ENCODE results near the gene ATF1.

Gene ATF1

GRCh38 chr12:50763639-50764285, at the start of gene ATF1:
TSS of gene ATF1 (plus strand) at chr12:50764101. CDS start at chr12:50780146, 16,045 bp downstream.
- peak; percentile 93 for DNase-seq (ENCODE audit: insufficient read length, low spot score)
- FAIRE-seq: peak; percentile 85

- FAIRE-seq (no peak), DNase-seq (ENCODE audit: insufficient read length, low spot score) (no peak)
These were observed 48.7 kb upstream of the ATF1 start for GRCh38 chr12:50715174-50715573.

DNA sequence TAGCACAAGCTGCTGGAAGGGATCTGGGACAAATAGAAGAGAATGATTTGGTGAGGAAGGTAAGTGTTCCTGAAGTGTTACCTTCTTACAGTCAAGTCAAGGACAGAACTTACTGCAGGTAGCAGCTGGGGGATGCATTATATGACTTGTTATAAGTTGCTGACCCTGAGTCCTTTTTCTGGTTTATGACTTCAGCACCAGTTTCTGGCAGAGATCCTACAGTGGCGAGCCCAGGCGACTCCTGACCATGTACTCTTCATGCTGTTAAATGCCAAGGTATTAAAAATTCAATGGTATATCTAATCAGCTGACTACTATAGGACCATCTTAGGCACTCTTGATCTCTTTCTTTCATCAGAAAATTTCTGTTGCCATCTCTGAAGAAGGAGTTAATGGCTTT, 45.1 kb upstream of the ATF1 start:
- no peak for DNase-seq (ENCODE audit: insufficient read length, low spot score)
- FAIRE-seq: no peak

- DNase-seq (ENCODE audit: insufficient read length, low spot score): no peak
- FAIRE-seq: no peak
These were observed 43.8 kb upstream of the ATF1 start for GRCh38 chr12:50720085-50720484.

GRCh38 chr12:50720501-50720900, 43.4 kb upstream of the ATF1 start:
- DNase-seq (ENCODE audit: insufficient read length, low spot score) (no peak), FAIRE-seq (no peak)

- DNase-seq (ENCODE audit: insufficient read length, low spot score): no peak
- no peak for FAIRE-seq
These were observed 40.0 kb upstream of the ATF1 start for GRCh38 chr12:50723865-50724264.

DNA sequence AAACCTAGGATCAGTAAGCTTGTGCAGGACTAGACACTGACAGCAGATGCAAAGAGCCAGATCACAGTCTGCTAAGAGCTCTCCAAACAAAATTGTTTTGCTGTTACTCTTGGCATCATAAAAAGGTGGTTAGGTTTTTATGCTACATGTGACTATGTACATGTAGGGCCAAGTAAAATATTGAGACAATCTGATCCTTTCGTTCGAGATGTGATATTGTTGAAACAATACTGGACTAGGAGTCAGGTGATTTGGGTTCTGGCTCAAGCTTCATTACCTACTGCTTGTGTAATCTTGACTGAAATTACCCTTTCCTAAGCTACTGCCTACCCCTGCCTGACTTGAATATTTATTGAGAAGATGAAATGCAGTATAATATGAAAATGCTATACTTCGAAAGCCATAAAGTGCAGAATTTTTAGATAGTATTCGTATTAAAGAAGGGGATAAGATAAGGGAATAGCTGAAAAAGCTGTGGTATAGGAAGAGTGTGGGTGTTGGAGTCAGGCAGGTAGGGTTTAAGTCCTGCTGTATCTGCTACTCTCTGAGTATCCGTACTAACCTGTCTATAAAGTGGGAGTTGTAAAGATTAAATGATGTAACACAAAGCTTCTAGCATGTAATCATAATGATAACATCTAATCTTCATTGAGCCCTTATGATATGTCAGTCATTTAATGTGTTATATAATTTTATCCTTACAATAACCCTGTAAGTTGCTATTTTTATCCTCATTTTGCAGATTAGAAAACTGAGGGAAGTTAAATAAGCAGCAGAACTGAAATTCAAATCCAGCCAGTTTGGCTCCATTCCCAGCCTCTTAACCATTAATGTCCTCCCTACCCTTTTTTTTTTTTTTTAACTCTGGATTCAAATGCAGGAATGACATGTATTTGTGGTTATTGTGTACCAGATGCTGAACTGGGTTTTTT, 38.6 kb upstream of the ATF1 start:
- no peak for DNase-seq (ENCODE audit: insufficient read length, low spot score)
- no peak for FAIRE-seq

- DNase-seq (ENCODE audit: insufficient read length, low spot score): no peak
- FAIRE-seq: no peak
These were observed 36.4 kb upstream of the ATF1 start for GRCh38 chr12:50727466-50727865.

DNA sequence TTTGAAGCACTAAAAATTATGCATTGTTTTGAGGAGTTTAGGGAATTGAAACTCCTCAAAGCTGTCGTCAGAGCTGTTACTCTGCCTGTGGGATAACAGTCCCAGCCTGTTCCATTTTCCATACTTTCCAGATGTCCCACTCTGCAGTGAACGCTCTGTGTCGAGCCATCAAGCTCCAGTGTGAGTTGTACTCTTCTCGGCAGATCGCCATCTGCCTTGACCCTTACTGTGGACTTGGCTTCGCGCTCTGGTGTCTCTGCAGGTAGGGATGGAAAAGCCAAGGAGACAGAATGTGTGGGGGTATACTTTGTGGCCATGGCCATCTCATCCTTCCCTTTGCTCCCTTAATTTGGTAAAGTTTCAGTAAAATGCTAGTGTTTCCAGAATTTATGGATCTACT, 35.5 kb upstream of the ATF1 start:
- DNase-seq (ENCODE audit: insufficient read length, low spot score) (no peak), FAIRE-seq (no peak)

DNA sequence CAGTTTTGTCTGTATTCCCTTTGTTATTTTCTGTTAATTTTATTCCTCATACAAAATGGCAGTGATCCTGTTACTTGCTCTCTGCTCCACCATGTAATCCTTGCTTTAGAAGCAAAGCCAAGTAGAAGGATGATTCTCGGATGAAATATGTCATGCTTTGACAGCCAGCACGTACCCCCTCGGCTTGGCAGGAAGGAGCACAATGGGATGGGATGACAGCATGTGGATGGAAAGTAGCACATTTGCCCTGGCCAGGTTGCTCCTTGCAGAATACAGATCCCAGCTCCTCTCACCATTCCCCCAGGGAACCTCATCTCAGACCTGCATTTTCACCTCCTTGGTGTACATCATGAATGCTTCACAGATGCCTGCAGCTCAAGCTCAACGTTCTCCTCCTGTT, 35.1 kb upstream of the ATF1 start:
- FAIRE-seq: no peak
- no peak for DNase-seq (ENCODE audit: insufficient read length, low spot score)

- DNase-seq (ENCODE audit: insufficient read length, low spot score) (peak; percentile 49), FAIRE-seq (no peak)
These were observed 31.3 kb upstream of the ATF1 start for GRCh38 chr12:50732591-50732990.

DNA sequence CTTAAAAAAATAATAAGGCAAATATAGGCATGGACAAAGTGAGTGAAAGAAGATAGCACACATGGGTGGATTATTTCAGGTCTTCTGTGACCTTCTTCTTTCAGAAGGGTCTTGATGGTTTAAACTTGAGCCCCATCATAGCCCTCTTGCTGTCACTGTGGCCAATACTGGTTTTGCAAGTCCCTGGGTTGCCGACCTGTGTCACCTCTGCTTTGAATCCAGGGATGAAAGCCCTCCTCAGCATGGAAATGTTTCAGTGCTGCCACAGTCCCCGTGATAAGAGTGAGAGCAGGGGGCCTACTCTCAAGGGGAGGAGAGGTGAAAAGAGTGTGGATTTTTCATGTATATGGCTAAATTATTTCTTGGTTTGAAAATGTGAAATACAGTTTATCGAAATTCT, 30.2 kb upstream of the ATF1 start:
- no peak for DNase-seq (ENCODE audit: insufficient read length, low spot score)
- FAIRE-seq: no peak

GRCh38 chr12:50734409-50735263, 29.3 kb upstream of the ATF1 start:
- DNase-seq (ENCODE audit: insufficient read length, low spot score) (peak; percentile 32), FAIRE-seq (no peak)

GRCh38 chr12:50739611-50740010, 24.3 kb upstream of the ATF1 start:
- DNase-seq (ENCODE audit: insufficient read length, low spot score) (no peak), FAIRE-seq (peak; percentile 4)

DNA sequence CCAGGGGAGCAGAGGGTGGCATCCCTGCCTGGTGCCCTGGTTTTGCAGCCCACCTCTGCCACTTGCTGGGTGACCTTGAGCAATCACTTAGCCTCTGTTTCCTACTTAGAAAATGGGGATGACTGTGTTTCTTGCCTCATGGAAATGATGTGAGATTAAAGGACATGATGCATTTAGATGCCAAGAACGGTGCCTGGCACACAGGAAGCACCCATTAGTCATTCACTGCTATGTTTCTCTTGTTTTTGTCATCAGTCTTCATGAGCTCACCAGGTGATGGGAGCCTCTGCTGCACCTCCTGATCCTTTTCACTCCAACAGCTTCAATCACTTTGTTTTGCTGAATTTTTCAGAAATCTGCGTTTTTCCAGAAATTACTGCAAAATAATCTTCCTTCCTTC, 23.6 kb upstream of the ATF1 start:
- no peak for FAIRE-seq
- no peak for DNase-seq (ENCODE audit: insufficient read length, low spot score)

GRCh38 chr12:50742776-50743175, 21.1 kb upstream of the ATF1 start:
- FAIRE-seq: no peak
- DNase-seq (ENCODE audit: insufficient read length, low spot score): no peak

DNA sequence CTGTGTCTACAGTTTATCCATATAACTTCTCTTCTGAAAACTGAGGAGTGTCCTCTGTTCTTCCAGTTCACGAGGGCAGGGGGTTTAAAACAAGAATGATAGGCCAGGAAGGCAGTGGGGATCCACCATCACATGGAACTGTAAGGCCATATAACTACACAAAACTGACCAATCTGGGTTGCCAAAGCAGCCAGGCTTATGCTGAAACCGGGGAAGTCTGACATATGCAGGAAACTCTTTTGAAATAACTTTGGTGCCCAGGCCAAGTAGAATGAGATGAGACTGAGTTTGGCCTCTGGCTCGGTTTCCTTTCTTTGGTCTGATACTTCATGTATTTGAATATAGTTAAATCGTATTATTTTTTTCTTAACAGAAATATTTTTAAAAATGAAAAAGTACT, 18.0 kb upstream of the ATF1 start:
- FAIRE-seq: no peak
- no peak for DNase-seq (ENCODE audit: insufficient read length, low spot score)

- FAIRE-seq: no peak
- no peak for DNase-seq (ENCODE audit: insufficient read length, low spot score)
These were observed 17.5 kb upstream of the ATF1 start for GRCh38 chr12:50746431-50746830.

DNA sequence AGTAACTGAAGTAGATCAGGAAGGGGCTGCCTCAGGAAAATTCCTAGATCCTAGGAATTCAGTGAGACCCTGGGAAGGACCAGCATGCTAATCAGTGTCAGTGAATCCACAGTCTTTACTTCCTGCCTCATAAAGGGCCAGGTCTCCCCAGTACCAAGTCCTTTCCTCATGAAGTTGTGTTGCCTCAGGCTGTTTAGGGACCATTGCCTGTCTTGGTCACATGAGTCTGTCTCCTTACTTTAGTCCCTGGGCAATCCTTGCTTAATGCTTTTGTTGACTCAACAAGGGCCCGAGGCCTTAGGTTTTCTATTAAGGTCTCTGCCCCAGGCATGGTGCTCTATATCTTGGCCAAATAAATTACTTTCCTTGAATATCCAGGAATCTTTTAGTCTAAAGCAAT, 16.1 kb upstream of the ATF1 start:
- FAIRE-seq (no peak), DNase-seq (ENCODE audit: insufficient read length, low spot score) (no peak)

DNA sequence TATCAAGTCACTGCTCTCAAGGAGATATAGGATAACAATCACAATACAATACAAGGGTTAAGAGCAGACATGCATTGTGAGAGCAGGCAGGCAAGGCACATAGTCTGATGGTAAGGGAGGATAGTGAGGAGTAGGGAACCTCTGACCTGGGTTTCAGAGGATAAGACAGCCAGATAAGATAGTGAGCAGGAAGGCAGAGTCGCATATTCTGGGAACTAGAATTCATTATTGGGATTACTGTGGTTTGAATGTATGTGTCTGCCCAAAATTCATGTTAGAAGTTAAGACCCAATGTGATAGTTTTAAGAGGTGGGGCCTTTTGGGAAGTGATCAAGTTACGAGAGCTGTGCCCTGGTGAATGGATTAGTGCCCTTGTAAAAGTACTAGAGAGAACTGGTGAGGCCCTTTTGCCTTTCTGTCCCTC, 14.4 kb upstream of the ATF1 start:
- no peak for FAIRE-seq
- DNase-seq (ENCODE audit: insufficient read length, low spot score): no peak

- DNase-seq (ENCODE audit: insufficient read length, low spot score): no peak
- no peak for FAIRE-seq
These were observed 13.5 kb upstream of the ATF1 start for GRCh38 chr12:50750366-50750765.

All from HTR-8/SVneo (cell line).